IMR-90 (cell line): ENCODE results near the gene LRSAM1. TPM values are rescaled to one million over a fixed set of nuclear protein-coding genes. Genes with fewer than 3 reads are reported as not detected.
A peak's percentile ranks its signal among the peaks of the same experiment; 100 is the strongest.

Source experiments
- ATAC-seq: fragments of 200-7000 bp; cut with Tn5 transposase; 2 replicates; pipeline ENCODE4 v1.9.1; 2020; ENCODE audit warnings: low read depth, mild to moderate bottlenecking, moderate library complexity
- BruUV-seq: library from RNA; stranded (reverse); fragments of 400-500 nt; replicated peaks from 2 replicates; lab custom pipeline; 2021; lab: Mats Ljungman, UMichigan
- CTCF ChIA-PET: fragments of 300-600 bp; formaldehyde crosslinking; extraction: SDS; loops from one replicate; lab custom pipeline; 2021; ENCODE audit warnings: antibody characterized with exemption; lab: Yijun Ruan, JAX
- POLR2A ChIA-PET: fragments of 300-600 bp; sonication (Branson Sonifier 250); formaldehyde crosslinking; loops from one replicate; lab custom pipeline; 2022; ENCODE audit warnings: antibody characterized with exemption; ENCODE audit not compliant: unreplicated experiment; lab: Charles Lee
- DNase-seq: peaks from one replicate; pipeline ENCODE4 v3.0.0; 2013
- H2AFZ ChIP-seq: replicated peaks from 2 replicates; pipeline ENCODE3; 2013; ENCODE audit warnings: low read length, mild to moderate bottlenecking; ENCODE audit not compliant: poor library complexity
- H2AK5ac ChIP-seq: 2 replicates; pipeline ENCODE4 v1.6.1; 2013; ENCODE audit warnings: low read depth, low read length, inconsistent platforms
- H2AK9ac ChIP-seq: replicated peaks from 2 replicates; pipeline ENCODE3; 2013; ENCODE audit warnings: mild to moderate bottlenecking, low read depth, low read length, moderate library complexity; ENCODE audit not compliant: poor library complexity
- H2BK120ac ChIP-seq: 2 replicates; pipeline ENCODE4 v1.6.1; 2013; ENCODE audit warnings: low read depth, low read length, inconsistent platforms
- H2BK15ac ChIP-seq: 3 replicates; pipeline ENCODE4 v1.6.1; 2013; ENCODE audit warnings: low read depth, low read length, inconsistent platforms
- H2BK20ac ChIP-seq: 2 replicates; pipeline ENCODE4 v1.6.1; 2013; ENCODE audit warnings: low read depth, mild to moderate bottlenecking, inconsistent platforms, low read length, moderate library complexity
- H2BK5ac ChIP-seq: 2 replicates; pipeline ENCODE4 v1.6.1; 2013; ENCODE audit warnings: mild to moderate bottlenecking, low read depth, low read length, inconsistent platforms; ENCODE audit not compliant: poor library complexity, severe bottlenecking
- H3K14ac ChIP-seq: replicated peaks from 2 replicates; pipeline ENCODE4 v1.6.1; 2013; ENCODE audit warnings: low read depth, low read length, inconsistent platforms
- H3K18ac ChIP-seq: 2 replicates; pipeline ENCODE4 v1.6.1; 2013; ENCODE audit warnings: low read depth, low read length, control low read depth
- H3K23ac ChIP-seq: 2 replicates; pipeline ENCODE4 v1.6.1; 2013; ENCODE audit warnings: low read depth, low read length, inconsistent platforms
- H3K27ac ChIP-seq: 2 replicates; pipeline ENCODE4 v1.5.1; 2013; ENCODE audit warnings: mild to moderate bottlenecking, control low read depth, low read length; ENCODE audit not compliant: insufficient read depth
- H3K27me3 ChIP-seq: 2 replicates; pipeline ENCODE4 v1.6.1; 2013; ENCODE audit warnings: low read length; ENCODE audit not compliant: control insufficient read depth, insufficient read depth
- H3K36me3 ChIP-seq: 2 replicates; pipeline ENCODE4 v1.6.1; 2013; ENCODE audit warnings: low read length, mixed read lengths; ENCODE audit not compliant: control insufficient read depth, insufficient read depth
- H3K4ac ChIP-seq: 2 replicates; pipeline ENCODE4 v1.6.1; 2013; ENCODE audit warnings: low read depth, low read length, inconsistent platforms
- H3K4me1 ChIP-seq: 2 replicates; pipeline ENCODE4 v1.6.1; 2013; ENCODE audit warnings: low read length, mixed read lengths; ENCODE audit not compliant: control insufficient read depth, insufficient read depth
- H3K4me2 ChIP-seq: 2 replicates; pipeline ENCODE4 v1.6.1; 2013; ENCODE audit warnings: low read depth, mild to moderate bottlenecking, control low read depth, low read length, moderate library complexity
- H3K4me3 ChIP-seq: 2 replicates; pipeline ENCODE4 v1.5.1; 2013; ENCODE audit warnings: low read depth, mild to moderate bottlenecking, control low read depth, low read length, moderate library complexity; ENCODE audit not compliant: insufficient read depth
- H3K56ac ChIP-seq: 2 replicates; pipeline ENCODE4 v1.6.1; 2013; ENCODE audit warnings: low read length, inconsistent platforms; ENCODE audit not compliant: insufficient read depth; ENCODE audit errors: extremely low read depth
- H3K79me1 ChIP-seq, 2 experiments: 2 replicates each; pipeline ENCODE4 v1.6.1; 2013; ENCODE audit warnings: low read length in 2 of 2, inconsistent platforms in 1 of 2, low read depth in 1 of 2
- H3K9ac ChIP-seq: 2 replicates; pipeline ENCODE4 v1.6.1; 2013; ENCODE audit warnings: low read depth, low read length, control low read depth
- H3K9me1 ChIP-seq: 2 replicates; pipeline ENCODE4 v1.6.1; 2013; ENCODE audit warnings: low read length, inconsistent platforms; ENCODE audit not compliant: insufficient read depth
- H3K9me3 ChIP-seq: 2 replicates; pipeline ENCODE4 v1.6.1; 2013; ENCODE audit warnings: low read length; ENCODE audit not compliant: control insufficient read depth, insufficient read depth
- H4K20me1 ChIP-seq: 2 replicates; pipeline ENCODE4 v1.6.1; 2013; ENCODE audit warnings: low read length, inconsistent platforms; ENCODE audit not compliant: insufficient read depth
- H4K5ac ChIP-seq: 2 replicates; pipeline ENCODE4 v1.6.1; 2013; ENCODE audit warnings: mild to moderate bottlenecking, low read depth, low read length, control low read depth
- H4K8ac ChIP-seq, 2 experiments: 2 replicates each; pipeline ENCODE4 v1.6.1; 2013; ENCODE audit warnings: low read depth in 2 of 2, low read length in 2 of 2, control low read depth in 1 of 2, inconsistent platforms in 1 of 2
- H4K91ac ChIP-seq: 2 replicates; pipeline ENCODE4 v1.6.1; 2013; ENCODE audit warnings: low read depth, low read length, inconsistent platforms; ENCODE audit not compliant: insufficient read depth
- CEBPB ChIP-seq: IDR thresholded peaks from 2 replicates; pipeline ENCODE4 v1.6.1; 2012; ENCODE audit warnings: low read depth, low read length, improper control_type of control experiment
- CHD1 ChIP-seq: IDR thresholded peaks from 2 replicates; pipeline ENCODE4 v1.6.1; 2012; ENCODE audit warnings: low read depth, low read length, improper control_type of control experiment
- MAZ ChIP-seq: IDR thresholded peaks from 2 replicates; pipeline ENCODE4 v1.6.1; 2012; ENCODE audit warnings: low read depth, mild to moderate bottlenecking, low read length, improper control_type of control experiment, moderate library complexity, borderline replicate concordance
- MXI1 ChIP-seq: IDR thresholded peaks from 2 replicates; pipeline ENCODE4 v1.6.1; 2012; ENCODE audit warnings: low read depth, mild to moderate bottlenecking, low read length, moderate library complexity, borderline replicate concordance
- RAD21 ChIP-seq: IDR thresholded peaks from 2 replicates; pipeline ENCODE4 v1.6.1; 2012; ENCODE audit warnings: low read length, improper control_type of control experiment
- SMC3 ChIP-seq: fragments of 150-350 bp; IDR thresholded peaks from 2 replicates; pipeline ENCODE4 v1.6.1; 2016; ENCODE audit warnings: low read depth, mild to moderate bottlenecking, antibody characterized with exemption, low read length, moderate library complexity
- WGBS, 2 experiments: methylation state at CpG; one replicate each; pipeline versions ENCODE4 v1.1.5 to v1.1.7; 2013; ENCODE audit warnings: missing lambda C conversion rate in 2 of 2; ENCODE audit not compliant: insufficient read length in 1 of 2; ENCODE audit errors: extremely low coverage in 2 of 2; 5-methylcytosine and 5-hydroxymethylcytosine counted together
- dilution Hi-C: fragments of 300-500 bp; cut with HindIII; formaldehyde crosslinking; loops from one replicate; pipeline ENCODE4 v1.14.3; 2018; ENCODE audit warnings: low sequenced_read_pairs; ENCODE audit not compliant: unreplicated experiment
- in situ Hi-C: fragments of 300-500 bp; cut with MboI; formaldehyde crosslinking; loops from 3 replicates; pipeline ENCODE4 v1.14.3; 2019; ENCODE audit warnings: low sequenced_read_pairs, inconsistent platforms, mixed read lengths
- intact Hi-C: fragments of 100-400 bp; cut with micrococcal nuclease; formaldehyde crosslinking; loops from 2 replicates; pipeline ENCODE4 v1.10.0; 2022
- polyA plus RNA-seq, 3 experiments: library from polyadenylated mRNA; depleted of rRNA; stranded (reverse); fragments of >200 nt; gene quantifications; 2 replicates each; pipeline ENCODE4 v1.2.3, GENCODE V29; 2012; ENCODE audit warnings: low replicate concordance in 1 of 3
- total RNA-seq: library from RNA; depleted of rRNA; stranded (reverse); fragments of >200 nt; gene quantifications from 2 replicates; pipeline ENCODE4 v1.2.3, GENCODE V29; 2012
- TF ChIP-seq, protein P1 (sequence below): fragments of 150-350 bp; IDR thresholded peaks from 2 replicates; pipeline ENCODE4 v1.6.1; 2016; ENCODE audit warnings: low read depth, mild to moderate bottlenecking, low read length, moderate library complexity, borderline replicate concordance
- TF ChIP-seq, protein P2 (sequence below): conservative IDR thresholded peaks from 2 replicates; pipeline ENCODE4 v1.5.1; 2012; ENCODE audit warnings: mild to moderate bottlenecking, low read depth, low read length, improper control_type of control experiment
- TF ChIP-seq, protein P3 (sequence below): fragments of 150-350 bp; IDR thresholded peaks from 2 replicates; pipeline ENCODE4 v1.6.1; 2017; ENCODE audit warnings: mild to moderate bottlenecking, antibody characterized with exemption, low read length, low read depth

Gene LRSAM1
- total and polyA plus RNA-seq, 2 of the 4 experiments (the other 2 are of a cell fraction): 3.0 to 9.3 TPM

DNA sequence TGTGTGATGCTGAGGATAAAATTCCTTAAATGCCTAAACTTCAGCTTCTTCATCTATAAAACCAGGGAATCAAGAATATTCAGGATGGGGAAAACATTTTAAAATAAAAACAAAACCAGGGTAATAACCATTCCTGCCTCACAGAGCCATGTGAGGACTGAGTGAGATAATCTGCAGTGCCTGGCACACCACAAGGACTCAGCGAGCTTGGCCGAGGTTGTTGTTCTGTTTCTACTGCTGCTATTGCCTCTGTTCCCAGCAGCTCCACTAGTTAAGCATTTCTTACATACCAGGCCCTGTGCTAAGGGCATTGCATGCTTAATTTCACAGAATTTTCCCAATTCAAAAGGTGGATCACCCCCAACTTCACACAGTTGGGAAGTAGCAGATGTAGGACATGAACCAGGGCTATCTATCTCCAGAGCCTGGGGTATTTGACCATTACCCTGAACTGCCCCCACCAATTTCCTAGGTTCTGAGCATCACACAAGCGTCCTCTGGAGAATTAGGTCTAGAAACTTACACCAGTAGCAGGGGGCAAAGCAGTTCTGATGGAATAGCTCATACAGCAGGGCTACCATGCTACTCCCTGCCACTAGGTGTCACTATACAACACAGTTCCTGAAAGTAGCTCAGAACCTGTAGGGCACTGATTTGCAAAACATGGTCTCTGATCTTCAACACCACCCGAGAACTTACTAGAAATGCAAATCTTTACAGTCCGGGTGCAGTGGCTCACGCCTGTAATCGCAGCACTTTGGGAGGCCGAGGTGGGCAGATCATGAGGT lies 74.3 kb downstream of the LRSAM1 start:
- no peak overlapping the region for H3K18ac ChIP-seq
- no peak overlapping the region for H4K5ac ChIP-seq
- peak; percentile 58 for DNase-seq
- H3K9me3 ChIP-seq: peaks cover 6% of the 10 kb centered on the region
- H3K9me1 ChIP-seq: peaks cover 10% of the 10 kb centered on the region; the same call in 1 of the 2 replicates
- peaks cover 31% of the 10 kb centered on the region for H4K20me1 ChIP-seq
- no peaks in the 10 kb centered on the region for H3K27me3 ChIP-seq
- in situ Hi-C loops (no loop called here), dilution Hi-C loops (no loop called here), intact Hi-C loops (loop anchor here (1.0 kb wide), 1 partner anchor 61 kb away; no protein-coding TSS in a partner anchor)
- no peak overlapping the region for H3K4me2 ChIP-seq
- peaks cover 38% of the 10 kb centered on the region for H3K4me1 ChIP-seq
- peak overlapping the region; percentile 79 for H3K4ac ChIP-seq
- no peak overlapping the region for H3K9ac ChIP-seq
- peak overlapping the region; percentile 87 for H2AK5ac ChIP-seq
- peak overlapping the region; percentile 70 for H2AFZ ChIP-seq
- TF ChIP-seq, protein P1, sequence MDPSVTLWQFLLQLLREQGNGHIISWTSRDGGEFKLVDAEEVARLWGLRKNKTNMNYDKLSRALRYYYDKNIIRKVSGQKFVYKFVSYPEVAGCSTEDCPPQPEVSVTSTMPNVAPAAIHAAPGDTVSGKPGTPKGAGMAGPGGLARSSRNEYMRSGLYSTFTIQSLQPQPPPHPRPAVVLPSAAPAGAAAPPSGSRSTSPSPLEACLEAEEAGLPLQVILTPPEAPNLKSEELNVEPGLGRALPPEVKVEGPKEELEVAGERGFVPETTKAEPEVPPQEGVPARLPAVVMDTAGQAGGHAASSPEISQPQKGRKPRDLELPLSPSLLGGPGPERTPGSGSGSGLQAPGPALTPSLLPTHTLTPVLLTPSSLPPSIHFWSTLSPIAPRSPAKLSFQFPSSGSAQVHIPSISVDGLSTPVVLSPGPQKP: no peak
- TF ChIP-seq MAZ: no peak
- TF ChIP-seq MXI1: no peak
- TF ChIP-seq, protein P2, sequence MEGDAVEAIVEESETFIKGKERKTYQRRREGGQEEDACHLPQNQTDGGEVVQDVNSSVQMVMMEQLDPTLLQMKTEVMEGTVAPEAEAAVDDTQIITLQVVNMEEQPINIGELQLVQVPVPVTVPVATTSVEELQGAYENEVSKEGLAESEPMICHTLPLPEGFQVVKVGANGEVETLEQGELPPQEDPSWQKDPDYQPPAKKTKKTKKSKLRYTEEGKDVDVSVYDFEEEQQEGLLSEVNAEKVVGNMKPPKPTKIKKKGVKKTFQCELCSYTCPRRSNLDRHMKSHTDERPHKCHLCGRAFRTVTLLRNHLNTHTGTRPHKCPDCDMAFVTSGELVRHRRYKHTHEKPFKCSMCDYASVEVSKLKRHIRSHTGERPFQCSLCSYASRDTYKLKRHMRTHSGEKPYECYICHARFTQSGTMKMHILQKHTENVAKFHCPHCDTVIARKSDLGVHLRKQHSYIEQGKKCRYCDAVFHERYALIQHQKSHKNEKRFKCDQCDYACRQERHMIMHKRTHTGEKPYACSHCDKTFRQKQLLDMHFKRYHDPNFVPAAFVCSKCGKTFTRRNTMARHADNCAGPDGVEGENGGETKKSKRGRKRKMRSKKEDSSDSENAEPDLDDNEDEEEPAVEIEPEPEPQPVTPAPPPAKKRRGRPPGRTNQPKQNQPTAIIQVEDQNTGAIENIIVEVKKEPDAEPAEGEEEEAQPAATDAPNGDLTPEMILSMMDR: peak; percentile 66
- TF ChIP-seq, protein P3, sequence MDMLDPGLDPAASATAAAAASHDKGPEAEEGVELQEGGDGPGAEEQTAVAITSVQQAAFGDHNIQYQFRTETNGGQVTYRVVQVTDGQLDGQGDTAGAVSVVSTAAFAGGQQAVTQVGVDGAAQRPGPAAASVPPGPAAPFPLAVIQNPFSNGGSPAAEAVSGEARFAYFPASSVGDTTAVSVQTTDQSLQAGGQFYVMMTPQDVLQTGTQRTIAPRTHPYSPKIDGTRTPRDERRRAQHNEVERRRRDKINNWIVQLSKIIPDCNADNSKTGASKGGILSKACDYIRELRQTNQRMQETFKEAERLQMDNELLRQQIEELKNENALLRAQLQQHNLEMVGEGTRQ: no peak
- TF ChIP-seq CEBPB: no peak
- no peak for TF ChIP-seq CHD1
- peak; percentile 66 for TF ChIP-seq SMC3
- peak; percentile 69 for TF ChIP-seq RAD21
- H2BK20ac ChIP-seq: peak overlapping the region; percentile 72; the same call in 1 of the 2 replicates
- peak overlapping the region; percentile 84; the same call in 1 of the 2 replicates for H3K27ac ChIP-seq
- BruUV-seq: no TSS peak
- H3K36me3 ChIP-seq: peaks cover 81% of the 10 kb centered on the region
- no peak overlapping the region for H3K14ac ChIP-seq
- ATAC-seq: peak; percentile 7; the same call in 1 of the 2 replicates
- H2BK15ac ChIP-seq: peak overlapping the region; percentile 65; the same call in 1 of the 3 replicates
- peak overlapping the region; percentile 78 for H2BK5ac ChIP-seq
- H4K91ac ChIP-seq: peak overlapping the region; percentile 4
- POLR2A ChIA-PET: interaction anchor here (0.6 kb wide), 1 partner anchor 209 kb away, joined by 3 read pairs; no protein-coding TSS in a partner anchor
- H3K4me3 ChIP-seq: no peak overlapping the region
- peak overlapping the region; percentile 80; the same call in 1 of the 2 replicates for H2BK120ac ChIP-seq
- CTCF ChIA-PET: interaction anchor here (1.0 to 1.6 kb wide), 9 partner anchors 9 to 63 kb away, joined by 3 to 11 read pairs (median 4); no protein-coding TSS in a partner anchor
- H3K56ac ChIP-seq: no peak overlapping the region; the same call in 1 of the 2 replicates
- H3K79me1 ChIP-seq: peaks cover 54 to 95% of the 10 kb centered on the region in 2 experiments
- no peak overlapping the region for H2AK9ac ChIP-seq
- 100% methylated on average over 3 of the region's 8 CpGs; no CpG with 5 or more reads in 1 of the 2 experiments for WGBS, 2 experiments
- H3K23ac ChIP-seq: 0 out of 2 replicates have a peak overlapping the region, but pooled peaks have one; percentile 62
- H4K8ac ChIP-seq: peak overlapping the region in 1 of 2 experiments; percentile 76; a peak in 1 of 4 replicates
